Inferior parietal cortex (tissue), 1 donor: Measurements from ENCODE around the gene ZNF777.

ENCODE experiments used
- DNase-seq: peaks from one replicate; pipeline ENCODE4 v3.0.0-alpha.2; 2016; ENCODE audit errors: extremely low spot score

ZNF777 gene

GRCh38 chr7:149477494-149478443 is 16.9 kb upstream of the ZNF777 start:
- DNase-seq = no peak

DNA sequence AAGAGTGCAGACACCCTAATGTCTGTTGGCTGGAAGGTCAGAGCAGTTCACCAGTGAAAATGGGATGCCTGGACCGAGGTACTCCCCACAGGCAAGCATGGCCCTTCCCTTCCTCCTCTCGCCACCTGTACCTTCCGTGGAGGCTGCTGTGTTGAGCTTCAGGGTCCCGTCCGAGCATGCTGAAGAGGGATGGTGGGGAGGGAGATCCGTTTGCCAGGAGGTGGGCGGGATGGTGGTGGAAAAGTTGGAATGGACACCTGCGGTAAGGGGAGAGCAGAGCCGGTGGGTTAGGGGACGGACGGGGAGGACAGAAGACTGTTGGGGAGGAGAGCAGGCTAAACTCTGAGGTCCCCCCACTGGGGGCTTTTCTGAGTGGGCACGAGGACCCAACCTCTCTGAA is 15.9 kb upstream of the ZNF777 start:
- DNase-seq = no peak

DNA sequence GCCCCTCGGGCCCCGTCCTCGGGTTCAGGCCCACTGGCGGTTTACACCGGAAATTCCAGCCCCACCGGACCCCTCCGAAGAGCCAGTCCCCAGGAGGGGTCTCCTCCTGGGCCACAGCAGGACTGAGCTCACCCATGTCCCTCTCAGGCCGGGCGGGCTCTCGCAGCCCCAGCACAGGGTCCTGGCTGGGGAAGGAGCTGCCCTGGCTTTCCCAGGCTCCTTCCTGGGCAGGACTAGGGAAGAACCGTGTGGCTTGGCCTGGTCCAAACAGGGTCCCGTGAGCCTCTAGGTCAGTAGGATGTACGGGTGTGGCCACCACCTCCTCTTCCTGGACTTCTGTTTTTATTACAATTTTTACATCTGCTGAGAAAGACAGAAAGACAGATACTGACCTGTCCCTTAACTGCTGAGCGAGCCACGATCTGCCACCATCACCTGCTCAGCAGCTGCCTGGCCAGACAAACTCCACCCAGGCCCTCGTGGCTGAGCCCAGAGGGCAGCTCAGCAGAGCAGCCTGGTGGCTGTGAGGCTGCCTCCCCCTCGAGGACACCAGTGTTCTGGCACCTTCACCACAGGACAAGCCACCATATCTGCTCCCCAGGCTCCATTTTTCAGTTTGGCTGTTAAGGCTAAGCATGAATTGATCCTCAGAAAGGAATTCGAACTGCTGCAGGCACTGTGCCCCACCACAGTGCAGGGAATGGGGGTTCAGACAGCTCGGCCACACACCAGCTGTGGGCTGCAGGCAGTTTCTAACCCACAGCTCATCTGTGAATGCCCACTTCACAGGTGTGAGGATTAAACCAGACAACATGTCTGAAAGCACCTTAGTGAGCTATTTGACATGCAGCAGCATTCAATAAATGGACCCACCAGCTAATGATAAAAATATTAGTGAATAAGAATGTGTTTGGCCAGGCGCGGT is 14.5 kb upstream of the ZNF777 start:
- DNase-seq = no peak

GRCh38 chr7:149474309-149475120 is 13.7 kb upstream of the ZNF777 start:
- no peak for DNase-seq

DNA sequence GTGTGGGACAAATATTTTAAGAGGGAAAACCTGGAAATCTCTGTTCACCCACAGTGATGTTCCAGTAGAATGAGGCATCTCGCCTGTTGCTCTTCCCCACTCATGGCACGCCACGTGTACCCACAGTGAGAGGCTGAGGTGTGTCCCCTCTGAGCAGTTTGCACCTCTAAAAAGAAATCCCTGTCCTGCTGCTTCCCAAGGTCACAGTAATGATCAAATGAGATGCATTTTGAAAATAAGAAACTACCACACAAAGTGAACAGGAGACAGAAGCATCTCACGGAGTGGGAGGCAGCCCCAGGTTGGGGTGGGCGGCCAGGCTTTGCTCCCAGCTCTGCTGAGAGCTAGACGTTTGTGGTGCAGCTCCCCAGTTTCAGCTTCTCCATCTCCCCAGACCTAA is 12.4 kb upstream of the ZNF777 start:
- no peak for DNase-seq

GRCh38 chr7:149471289-149471953 is 10.6 kb upstream of the ZNF777 start:
- DNase-seq = no peak

DNA sequence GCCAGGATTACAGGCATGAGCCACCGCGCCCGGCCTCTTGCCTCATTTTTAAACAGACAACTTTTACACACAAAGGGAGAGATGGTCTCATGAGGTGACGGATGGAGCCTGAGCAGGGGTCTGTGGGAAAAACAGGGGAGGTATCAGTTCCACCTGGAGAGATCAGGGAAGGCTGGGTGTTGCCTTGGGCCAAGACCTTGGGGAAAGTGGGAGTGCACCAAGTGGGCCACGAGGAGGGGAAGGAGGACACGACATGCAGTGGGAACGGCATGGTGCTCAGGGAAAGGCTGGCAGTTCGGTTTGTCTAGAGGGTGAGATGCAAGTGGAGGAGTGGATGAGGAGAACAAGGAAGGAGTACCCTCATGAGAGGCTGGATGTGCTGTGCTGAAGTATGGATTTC is 8.9 kb upstream of the ZNF777 start:
- no peak for DNase-seq

- no peak for DNase-seq
These were observed 7.3 kb upstream of the ZNF777 start for GRCh38 chr7:149468208-149468607.

GRCh38 chr7:149467321-149467859 is 6.5 kb upstream of the ZNF777 start:
- no peak for DNase-seq

DNA sequence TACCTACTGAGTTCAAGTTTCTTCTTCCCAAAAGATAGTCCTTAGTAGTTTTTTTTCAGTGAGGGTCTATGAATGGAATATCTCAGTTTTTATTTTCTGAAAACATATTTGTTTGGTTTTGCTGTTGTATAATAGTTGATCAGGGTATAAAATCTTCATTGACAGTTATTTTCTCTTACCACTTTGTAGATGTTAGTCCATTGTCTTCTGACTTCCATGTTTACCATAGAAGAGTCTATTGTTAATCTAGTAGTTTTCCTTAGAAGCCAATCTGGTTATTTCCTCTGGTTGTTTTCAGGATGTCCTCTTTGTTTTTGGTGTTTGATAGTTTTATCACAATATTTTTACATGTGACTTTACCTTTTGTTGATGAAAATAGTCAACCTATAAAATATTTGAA is 5.5 kb upstream of the ZNF777 start:
- no peak for DNase-seq

- DNase-seq = no peak
These were observed 2.8 kb upstream of the ZNF777 start for GRCh38 chr7:149463500-149464161.

GRCh38 chr7:149462101-149462520 is 1.2 kb upstream of the ZNF777 start:
- no peak for DNase-seq

- DNase-seq = no peak
These were observed 1.1 kb downstream of the ZNF777 start for GRCh38 chr7:149459540-149460452.

DNA sequence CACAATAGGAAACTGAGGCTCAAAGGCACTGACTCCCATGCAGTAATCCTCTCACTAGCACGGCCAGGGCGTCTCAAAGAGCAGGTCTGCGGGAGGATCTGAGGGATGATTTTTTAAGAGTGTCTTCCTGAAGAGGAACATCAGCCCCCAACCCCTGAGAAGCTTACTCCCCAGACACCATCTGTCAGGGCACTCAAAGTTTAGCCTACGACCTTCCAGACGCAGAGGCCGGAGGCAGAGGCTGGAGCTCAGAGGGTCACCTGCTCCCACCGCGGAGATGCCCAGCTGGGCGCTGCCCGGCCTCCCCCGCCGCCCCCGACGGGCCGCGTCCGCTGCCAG is 1.7 kb downstream of the ZNF777 start:
- no peak for DNase-seq

DNA sequence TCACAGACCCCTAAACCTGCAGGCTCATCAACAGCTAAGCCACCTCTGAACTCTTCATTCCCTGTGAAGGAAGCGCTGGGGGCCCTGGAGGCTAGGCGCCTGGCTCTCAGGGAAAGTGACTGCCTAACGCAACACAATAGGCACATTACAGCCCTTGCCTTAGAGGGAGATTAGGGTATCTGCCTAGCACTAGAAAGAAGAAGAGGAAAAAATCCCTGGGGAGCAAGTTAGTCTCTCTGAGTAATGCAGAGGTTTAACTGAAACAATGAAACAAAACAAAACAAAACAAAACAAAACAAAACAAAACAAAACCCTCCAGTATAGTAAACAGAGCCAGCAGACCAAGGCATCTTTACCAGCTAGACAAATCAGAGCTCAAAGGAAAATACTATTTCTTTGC is 2.6 kb downstream of the ZNF777 start:
- no peak for DNase-seq

GRCh38 chr7:149457766-149458165 is 3.1 kb downstream of the ZNF777 start:
- no peak for DNase-seq

DNA sequence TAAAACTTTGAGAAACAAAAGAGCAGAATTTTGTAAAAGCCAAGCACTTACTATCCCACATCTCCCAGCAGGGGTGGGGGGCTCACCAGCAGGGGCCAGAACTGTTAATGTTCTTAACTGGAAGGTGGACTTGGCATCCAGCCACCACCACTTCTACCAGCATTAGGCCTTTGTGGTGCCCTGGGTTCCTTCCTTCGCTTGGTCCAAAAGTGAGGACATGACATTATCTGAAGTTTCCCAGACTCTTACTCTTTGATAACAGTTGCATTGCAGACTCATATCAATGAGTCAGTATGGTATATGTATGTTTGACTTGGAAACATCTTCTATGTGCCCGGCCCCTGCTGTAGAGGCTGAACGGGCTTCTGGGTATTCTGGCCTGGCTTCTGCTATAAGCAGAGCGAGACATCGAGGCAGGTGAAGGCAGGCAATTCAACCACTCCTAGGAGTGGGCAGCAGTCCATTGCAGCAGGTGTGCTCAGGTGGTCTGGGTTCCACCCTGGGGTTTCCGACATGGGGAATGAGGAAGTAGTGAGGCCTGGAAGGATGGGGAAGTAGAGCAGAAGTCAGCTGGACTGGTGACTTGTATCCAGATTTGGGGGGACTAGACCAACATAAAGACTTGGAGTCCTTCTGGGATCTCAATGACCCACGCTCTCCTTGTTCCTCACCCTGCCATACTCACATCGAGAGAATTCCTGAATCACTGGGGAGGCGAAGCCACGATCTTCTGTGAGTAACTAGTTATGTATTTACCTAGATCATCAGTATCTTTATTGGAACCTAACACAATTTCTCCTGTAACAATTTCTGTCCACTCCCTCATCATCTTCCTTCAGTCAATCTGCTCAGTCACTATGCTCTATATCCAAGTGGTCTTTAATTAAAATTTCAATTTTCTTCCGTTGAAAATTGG is 4.1 kb downstream of the ZNF777 start:
- no peak for DNase-seq
